ENCODE data around the gene PBLD.
A peak's percentile ranks its signal among the peaks of the same experiment; 100 is the strongest.
"Not testable (repeated sequence)": the region's sequence is repeated elsewhere in the genome, so short reads cannot be mapped to it uniquely, and the experiment has no call there.

PBLD gene

DNA sequence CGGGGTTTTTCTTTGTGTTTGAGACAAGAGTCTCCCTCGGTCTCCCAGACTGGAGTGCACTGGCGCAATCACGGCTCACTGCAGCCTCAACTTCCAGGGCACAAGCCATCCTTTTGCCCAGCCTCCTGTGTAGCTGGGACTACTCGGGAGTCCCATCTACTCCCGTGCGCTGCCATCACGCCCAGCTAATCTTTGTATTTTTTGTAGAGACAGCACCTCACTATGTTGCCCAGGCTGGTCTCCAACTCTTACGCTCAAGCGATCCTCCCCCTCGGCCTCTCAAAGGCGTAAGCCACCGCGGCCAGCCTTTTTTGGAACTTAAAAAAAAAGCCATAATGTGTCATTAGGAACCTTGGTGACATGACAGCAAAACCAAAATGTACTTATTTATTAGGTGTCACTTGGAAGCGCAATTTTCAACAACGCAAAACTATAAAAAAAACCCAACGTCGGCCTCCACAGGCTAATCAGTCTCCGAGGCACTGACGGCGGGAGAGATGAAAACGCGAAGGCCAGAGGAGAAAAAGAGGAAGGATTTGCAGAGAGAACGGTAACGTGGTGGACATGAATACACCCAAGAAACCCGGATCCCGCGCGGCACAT is 1.8 kb downstream of the PBLD start:
- DNase-seq (ENCODE audit: low spot score): no peak

DNA sequence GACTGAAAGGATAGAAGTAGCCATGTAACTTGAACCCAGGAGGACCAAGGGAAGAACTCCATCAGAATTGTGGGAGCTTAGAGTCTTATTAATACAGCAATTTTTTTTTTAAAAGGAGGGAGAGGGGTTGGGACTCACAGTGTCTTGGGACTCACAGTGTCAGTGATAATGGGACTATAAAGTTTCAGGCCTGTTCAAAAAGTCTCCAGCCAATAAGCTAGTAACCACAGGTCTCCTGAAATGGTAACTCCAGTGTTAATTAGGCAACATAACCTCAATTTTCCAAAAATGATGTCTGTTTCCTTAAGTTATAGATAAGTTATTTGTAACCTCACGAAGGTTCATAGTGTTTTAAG is 3.2 kb downstream of the PBLD start:
- no peak for DNase-seq (ENCODE audit: low spot score)

GRCh38 chr10:68327889-68328786 is 4.6 kb downstream of the PBLD start:
- peak; percentile 70 for DNase-seq (ENCODE audit: low spot score)

DNA sequence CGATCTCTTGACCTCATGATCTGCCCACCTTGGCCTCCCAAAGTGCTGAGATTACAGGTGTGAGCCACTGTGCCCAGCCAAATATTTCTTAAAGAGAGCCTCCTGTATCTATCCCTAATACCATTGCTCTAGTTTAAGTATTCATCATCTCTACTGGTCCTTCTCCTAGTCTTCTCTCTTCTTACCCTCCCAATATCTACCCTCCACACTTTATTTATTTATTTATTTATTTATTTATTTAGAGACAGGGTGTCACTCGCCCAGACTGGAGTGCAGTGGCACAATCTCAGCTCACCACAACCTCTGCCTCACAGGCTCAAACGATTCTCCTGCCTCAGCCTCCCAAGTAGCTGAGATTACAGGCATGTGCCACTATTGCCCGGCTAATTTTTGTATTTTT is 8.3 kb downstream of the PBLD start:
- not testable (repeated sequence) for DNase-seq (ENCODE audit: low spot score)

DNA sequence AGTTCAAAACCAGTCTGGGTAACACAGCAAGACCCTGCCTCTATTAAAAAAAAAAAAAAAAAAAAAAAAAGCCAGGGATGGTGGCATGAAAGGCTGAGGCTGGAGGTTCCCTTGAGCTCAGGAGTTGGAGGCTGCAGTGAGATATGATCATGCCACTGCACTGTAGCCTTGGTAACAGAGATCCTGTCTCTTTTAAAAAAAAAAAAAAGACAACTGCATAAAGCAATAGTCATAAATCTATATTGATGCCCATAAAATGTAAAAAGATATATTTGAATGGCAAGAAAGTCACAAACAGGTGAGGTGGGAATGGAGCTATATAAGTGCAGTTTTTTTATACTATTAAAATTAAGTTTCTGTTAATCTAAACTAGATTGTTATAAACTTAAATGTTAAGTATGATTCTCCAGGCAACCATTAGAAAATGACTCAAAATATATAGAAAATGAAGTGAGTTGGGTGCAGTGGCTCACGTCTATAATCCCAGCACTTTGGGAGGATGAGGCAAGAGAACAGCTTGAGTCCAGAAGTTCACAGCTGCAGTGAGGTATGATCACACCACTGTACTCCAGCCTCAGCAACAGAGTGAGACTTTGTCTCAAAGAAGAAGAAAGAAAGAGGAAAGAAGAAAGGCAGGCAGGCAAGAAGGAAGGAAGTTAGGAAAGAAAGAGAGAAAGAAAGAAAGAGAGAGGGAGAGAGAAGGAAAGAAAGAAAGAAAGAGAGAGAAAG is 14.2 kb downstream of the PBLD start:
- DNase-seq (ENCODE audit: low spot score): no peak

DNA sequence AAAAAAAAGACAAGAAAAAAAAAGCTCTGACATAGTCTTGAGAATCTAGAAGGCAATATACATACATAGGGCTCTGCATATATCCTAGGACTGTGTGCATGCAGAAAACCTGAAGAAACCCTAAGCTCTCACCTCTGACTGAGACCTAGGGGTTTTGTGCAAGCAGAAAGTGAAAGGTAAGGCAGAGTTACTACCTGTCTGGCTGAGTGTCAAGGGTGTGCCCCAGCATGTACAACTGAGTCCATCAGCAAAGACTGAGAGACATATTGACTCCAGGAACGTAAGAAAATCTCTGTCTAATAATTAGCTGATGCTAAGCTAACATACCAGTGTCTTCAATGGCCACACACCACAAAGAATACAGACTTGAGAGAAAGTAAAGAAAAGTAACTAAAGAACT is 17.1 kb downstream of the PBLD start:
- no peak for DNase-seq (ENCODE audit: low spot score)

DNA sequence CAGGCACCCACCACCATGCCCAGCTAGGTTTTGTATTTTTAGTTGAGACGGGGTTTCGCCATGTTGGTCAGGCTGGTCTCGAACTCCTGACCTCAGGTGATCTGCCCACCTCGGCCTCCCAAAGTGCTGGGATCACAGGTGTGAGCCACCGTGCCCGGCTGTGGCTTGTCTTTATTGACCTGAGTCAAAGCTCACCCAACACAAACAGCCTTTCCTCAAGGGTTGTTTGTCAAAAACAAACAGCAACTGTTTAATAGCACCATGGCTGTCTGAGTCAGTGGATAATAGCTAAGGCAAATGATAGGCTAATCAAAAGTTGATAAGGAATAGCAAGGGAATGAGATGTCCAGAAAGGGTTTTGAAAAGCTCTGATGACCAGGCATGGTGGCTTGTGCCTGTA is 17.8 kb downstream of the PBLD start:
- DNase-seq (ENCODE audit: low spot score): not testable (repeated sequence)

DNA sequence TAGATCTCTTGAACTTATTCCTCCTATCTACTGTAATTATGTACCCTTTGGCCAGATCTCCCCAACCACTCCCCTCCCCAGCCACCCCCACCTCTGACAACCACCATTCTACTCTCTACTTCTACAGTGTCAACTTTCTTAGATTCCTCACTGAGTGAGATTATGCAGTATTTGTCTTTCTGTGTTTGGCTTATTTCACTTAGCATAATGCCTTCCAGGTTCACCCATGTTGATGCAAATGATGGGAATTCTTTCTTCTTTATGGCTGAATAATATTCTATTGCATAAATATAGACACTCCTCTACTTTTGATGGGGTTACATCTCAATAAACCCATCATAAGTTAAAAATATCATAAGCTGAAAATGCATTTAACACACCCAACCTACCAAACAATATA is 22.2 kb downstream of the PBLD start:
- no peak for DNase-seq (ENCODE audit: low spot score)

- DNase-seq (ENCODE audit: low spot score): no peak
Observed at GRCh38 chr10:68305854-68306253, 26.9 kb downstream of the PBLD start.

- DNase-seq (ENCODE audit: low spot score): no peak
Observed at GRCh38 chr10:68303849-68304412, 28.8 kb downstream of the PBLD start.

- no peak for DNase-seq (ENCODE audit: low spot score)
Observed at GRCh38 chr10:68302871-68303270, 29.9 kb downstream of the PBLD start.

- no peak for DNase-seq (ENCODE audit: low spot score)
Observed at GRCh38 chr10:68302503-68302823, 30.3 kb downstream of the PBLD start.

- peak; percentile 69 for DNase-seq (ENCODE audit: low spot score)
Observed at GRCh38 chr10:68301790-68302502, 30.8 kb downstream of the PBLD start.

DNA sequence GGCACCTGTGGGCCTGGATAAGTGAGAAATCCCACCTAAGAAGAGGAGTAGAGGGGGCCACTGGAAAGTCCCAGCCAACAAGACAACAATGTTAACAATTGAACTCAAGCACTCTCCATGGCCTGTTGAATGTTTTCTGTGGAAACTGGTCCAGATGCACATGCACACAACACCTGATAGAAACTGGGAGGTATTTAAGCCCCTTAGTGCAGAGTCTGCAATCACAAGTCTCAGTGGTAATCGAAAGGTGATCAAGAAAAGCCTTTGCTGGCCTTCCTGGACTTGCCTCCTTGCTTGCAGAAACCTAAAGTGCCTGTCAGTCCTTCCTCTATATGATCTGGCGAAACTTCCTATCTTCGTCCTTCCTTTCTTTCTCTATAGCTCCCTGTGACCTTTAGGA is 31.4 kb downstream of the PBLD start:
- no peak for DNase-seq (ENCODE audit: low spot score)

DNA sequence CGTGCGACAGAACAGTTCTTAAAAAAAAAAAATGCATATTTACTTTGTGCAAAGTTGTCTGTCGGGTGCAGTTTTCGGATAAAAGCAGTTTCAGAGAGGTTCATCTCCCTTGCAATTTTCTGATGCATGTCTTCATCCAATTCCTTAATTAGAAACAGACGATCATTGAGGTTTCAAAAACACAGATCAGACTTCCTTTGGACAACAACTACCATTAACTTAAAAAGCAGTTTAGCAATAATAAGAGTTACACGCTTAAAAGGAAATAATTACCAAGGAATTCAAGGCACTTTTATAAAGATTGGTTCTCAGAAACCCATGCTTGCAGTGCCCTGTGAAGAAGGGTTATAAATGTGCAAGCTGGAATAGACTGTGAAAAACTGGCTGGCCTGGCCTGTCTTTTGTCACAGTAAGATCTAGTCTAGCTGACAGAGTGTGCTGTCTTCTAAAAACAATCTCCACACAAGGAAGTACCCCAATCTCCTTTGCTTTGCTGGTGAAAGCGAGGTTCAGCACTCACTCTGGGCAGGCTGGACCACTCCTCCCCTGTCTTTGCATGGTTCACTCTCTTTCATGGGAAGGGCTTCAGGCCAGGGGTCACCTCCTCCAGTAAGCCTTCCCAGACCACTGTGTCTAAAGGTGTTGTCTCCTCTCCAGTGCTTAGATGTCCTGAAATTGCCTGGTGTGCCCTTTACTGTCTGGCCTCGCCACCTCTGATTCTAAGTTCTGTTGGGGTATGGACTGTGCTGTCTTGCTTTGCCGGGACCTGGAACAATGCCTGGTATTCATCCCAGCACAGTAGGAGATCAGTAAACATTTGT is 35.7 kb downstream of the PBLD start:
- peak; percentile 24 for DNase-seq (ENCODE audit: low spot score)

GRCh38 chr10:68290736-68291135 is 42.0 kb downstream of the PBLD start:
- no peak for DNase-seq (ENCODE audit: low spot score)

DNA sequence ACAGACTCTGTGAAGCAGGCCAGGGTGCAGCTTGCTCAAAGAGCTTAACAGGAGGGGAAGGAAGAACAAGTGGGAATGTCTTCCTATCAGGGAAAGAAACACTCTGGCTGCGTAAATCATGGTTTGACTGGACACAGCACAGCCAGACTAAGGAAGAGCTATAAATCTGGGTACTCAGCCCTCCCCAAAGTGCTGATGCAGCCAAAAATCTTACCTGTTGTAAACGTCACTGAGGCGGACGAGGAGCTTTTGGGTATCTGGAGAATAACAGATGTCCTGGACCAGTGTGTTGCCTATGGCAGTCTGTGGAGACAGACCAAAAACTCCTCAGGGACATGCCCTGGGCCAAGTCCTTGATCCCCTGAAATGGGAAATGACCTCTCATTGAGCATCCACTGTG is 44.0 kb downstream of the PBLD start:
- DNase-seq (ENCODE audit: low spot score): no peak

DNA sequence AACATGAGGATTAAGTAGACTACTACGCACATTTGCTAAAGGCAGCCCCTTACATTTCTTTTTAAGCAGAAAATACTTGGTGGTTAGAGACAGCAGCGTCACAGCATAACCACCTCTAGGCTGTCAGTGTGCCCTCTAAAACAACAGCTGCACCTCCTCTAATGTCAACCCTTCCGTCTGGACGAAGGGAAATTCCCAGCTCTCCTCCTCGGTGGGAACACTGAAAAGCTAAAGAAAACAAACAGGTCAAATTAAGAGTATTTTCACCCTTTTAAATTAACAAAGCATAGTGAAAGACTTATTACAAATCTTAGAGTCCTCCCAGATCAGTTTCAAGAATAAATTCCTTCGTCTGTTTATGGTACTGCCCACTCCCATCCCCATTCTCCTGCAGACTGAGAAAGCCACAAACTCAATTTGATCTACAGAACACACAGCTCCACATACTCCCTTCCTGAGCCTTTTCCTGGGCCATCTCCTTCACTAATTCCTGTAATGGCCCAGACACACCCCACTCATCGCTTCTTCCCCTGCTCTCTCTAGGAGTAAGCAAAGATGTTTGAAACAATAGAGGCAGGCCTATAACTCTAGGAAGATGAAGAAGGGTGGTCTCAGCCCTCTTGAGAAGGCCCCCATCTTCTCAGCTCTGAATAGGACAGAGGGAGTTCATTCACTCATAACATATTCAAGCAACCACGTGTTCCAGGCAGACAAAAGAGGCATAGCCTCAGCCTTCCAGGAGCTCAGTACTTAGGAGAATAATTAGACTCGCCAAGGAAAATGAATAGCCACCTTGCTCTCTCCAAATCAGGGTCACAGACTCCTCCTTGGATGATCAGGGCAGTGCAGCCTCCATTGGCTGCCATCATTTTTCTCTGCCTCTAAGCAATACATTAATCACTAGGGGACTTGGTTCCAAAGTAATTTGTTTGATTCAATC is 48.4 kb downstream of the PBLD start:
- no peak for DNase-seq (ENCODE audit: low spot score)

DNA sequence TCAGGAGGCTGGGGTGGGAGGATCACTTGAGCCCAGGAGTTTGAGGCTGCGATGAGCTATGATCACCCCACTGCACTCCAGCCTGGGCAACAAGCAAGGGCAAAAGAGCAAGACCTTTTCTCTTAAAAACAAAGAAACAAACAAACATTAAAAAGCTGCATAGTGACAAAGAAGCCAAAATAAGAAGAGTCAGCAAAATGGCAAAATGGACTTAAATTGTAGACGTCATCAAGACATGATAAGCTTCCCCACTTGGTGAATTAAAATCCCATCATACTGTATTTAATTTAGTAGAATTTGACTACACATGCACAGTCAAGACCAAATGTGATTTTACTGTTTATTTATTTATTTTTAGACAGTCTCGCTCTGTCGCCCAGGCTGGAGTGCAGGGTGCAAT is 52.0 kb downstream of the PBLD start:
- DNase-seq (ENCODE audit: low spot score): no peak

Data from AG20443 (cell line).